ENCODE measurements around the gene CDK12.

- TF ChIP-seq SP1 (CRISPR knock-in tag; IDR thresholded peaks at IDR 0.05) = no peak
- TF ChIP-seq REST (IDR thresholded peaks at IDR 0.05; ENCODE audit: borderline replicate concordance) = no peak
- TF ChIP-seq REST (CRISPR knock-in tag; IDR thresholded peaks at IDR 0.05; ENCODE audit: low read depth) = no peak
These were observed 103.0 kb downstream of the CDK12 start for GRCh38 chr17:39564211-39564848.

All from K562 (cell line).